SK-N-SH (cell line): Measurements from ENCODE around the gene UGDH.
"Not testable (repeated sequence)": the region's sequence is repeated elsewhere in the genome, so short reads cannot be mapped to it uniquely, and the experiment has no call there.

Experiments
- EZH2phosphoT487 ChIP-seq: fragments of 200-600 bp; sonication (generic); IDR thresholded peaks from 2 replicates; pipeline ENCODE4 v1.6.1; 2017; ENCODE audit warnings: low read depth, mixed run types, mild to moderate bottlenecking, antibody characterized with exemption, moderate library complexity, borderline replicate concordance
- TAF1 ChIP-seq: IDR thresholded peaks from 2 replicates; pipeline ENCODE4 v1.6.1; 2012; ENCODE audit warnings: low read depth, mild to moderate bottlenecking, low read length, moderate library complexity, borderline replicate concordance
- TCF12 ChIP-seq: IDR thresholded peaks from 2 replicates; pipeline ENCODE4 v1.4.0; 2012
- TF ChIP-seq, protein P1 (sequence below): fragments of 200-600 bp; sonication (generic); IDR thresholded peaks from 2 replicates; pipeline ENCODE4 v1.6.1; 2017; ENCODE audit warnings: antibody characterized with exemption, mild to moderate bottlenecking, moderate library complexity

DNA sequence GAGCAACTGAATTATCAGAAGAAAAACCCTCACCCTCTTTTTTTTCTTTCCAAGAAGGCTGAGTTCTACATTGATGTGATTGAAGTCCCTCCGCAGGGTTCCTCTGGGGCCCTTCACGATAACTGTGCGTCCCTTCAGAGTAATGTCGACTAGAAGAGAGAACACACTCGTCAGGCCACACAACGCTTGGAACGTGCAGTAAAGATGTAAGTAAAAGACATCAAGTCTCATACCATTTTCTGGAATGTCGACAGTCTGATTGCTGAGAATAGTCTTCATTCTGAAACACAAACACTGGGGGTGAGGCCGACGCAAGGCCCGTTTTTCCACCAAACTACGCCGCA lies 69.1 kb downstream of the UGDH start:
- TF ChIP-seq TCF12, EZH2phosphoT487, TAF1: not testable (repeated sequence)
- TF ChIP-seq, protein P1, sequence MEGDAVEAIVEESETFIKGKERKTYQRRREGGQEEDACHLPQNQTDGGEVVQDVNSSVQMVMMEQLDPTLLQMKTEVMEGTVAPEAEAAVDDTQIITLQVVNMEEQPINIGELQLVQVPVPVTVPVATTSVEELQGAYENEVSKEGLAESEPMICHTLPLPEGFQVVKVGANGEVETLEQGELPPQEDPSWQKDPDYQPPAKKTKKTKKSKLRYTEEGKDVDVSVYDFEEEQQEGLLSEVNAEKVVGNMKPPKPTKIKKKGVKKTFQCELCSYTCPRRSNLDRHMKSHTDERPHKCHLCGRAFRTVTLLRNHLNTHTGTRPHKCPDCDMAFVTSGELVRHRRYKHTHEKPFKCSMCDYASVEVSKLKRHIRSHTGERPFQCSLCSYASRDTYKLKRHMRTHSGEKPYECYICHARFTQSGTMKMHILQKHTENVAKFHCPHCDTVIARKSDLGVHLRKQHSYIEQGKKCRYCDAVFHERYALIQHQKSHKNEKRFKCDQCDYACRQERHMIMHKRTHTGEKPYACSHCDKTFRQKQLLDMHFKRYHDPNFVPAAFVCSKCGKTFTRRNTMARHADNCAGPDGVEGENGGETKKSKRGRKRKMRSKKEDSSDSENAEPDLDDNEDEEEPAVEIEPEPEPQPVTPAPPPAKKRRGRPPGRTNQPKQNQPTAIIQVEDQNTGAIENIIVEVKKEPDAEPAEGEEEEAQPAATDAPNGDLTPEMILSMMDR, result not testable (repeated sequence)
